IPS DF 19.7 (cell line): ENCODE results near the gene TTBK1.

Source experiments
- DNase-seq: peaks from one replicate; pipeline ENCODE4 v3.0.0-alpha.2; 2013; ENCODE audit warnings: low read depth, low spot score

TTBK1 gene

DNA sequence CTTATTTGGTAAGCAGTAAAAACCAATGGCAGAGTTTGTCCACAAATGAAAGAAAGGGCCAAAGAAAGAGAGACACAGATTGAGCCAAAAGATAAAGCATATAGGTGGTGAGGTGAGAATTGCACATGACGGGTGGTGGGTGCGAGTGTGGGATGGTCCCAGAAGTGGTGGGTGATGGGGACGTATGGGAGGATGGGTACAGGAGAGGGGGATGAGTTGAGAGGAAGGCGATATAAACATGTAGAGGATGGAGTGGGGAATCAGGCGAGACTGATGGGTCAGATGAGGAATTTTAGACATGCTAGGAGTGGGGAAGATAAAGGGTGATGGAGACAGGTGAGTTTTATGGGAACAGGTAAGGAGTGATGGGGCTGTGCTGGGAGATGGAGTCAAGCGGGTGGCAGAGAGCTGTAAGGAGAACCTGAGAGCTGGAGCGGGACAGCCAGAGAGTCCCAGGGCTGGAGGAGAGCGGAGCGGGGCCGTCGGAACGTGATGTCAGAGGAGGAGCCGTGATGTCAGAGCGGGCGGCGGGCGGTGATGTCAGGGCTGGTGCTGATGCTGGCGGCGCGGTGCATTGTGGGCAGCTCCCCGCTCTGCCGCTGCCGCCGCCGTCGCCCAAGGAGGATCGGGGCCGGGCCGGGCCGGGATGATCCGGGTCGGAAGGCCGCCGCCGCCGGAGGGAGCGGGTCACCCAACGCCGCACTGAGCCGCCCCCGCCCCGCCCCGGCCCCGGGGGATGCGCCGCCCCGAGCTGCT lies at the start of gene TTBK1:
TSS of gene TTBK1 (plus strand) at position 574 of the 756 bp plus-strand sequence. CDS start 3,180 bp downstream, outside the sequence.
- no peak for DNase-seq

DNA sequence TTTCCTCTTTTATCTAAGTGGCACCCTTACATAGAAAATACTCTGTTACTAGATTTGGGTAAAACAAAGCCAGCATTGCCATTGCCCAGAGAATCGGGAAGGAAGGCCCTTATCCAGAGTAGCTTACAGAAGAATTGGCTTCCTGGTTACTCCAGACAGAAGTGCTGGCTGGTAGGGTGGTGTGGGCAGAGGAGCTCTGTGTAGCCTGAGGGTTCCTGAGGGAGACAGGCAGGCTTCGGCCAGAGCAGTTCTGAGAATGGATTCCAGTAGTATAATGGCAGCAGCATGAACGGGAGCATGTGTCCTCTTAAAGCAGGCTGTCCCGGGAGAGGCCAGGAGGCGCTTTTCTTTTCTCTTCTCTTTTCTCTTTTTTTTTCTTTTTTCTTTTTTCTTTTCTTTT lies 49.4 kb upstream of the TTBK1 start:
- no peak for DNase-seq

DNA sequence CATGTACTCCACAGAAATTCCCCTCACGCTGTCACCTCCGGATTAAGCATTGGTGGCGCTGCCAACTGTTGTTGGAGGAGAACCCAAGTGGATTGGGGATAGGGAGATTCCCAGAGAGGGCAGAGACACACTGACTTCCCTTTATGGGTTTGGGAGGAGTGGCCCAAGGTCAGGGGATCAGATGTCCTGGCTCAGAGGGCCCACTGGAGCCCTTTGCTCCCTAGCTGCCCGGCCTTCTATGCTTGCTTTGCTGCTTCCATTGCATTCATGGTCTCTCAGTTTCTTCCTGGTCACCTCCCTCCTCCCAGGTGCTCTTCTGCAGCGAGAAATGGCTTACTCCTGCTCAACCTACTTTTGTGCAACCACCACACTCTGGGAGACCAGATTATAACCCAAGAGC lies 46.9 kb upstream of the TTBK1 start:
- no peak for DNase-seq

DNA sequence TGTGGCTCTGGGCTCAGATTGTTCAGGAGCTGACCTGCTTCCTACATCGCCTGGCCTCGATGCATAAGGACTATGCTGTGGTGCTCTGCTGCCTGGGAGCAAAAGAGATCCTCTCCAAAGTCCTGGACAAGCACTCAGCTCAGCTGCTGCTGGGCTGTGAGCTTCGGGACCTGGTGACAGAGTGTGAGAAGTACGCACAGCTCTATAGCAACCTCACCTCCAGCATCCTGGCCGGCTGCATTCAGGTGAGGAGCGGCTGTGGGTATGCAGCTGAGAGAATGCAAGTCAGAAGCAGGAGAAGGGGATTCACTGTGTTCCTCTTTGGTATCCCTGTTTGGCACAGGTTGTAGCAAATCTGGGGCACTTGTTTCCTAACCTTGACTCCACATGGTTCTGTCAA lies 43.4 kb upstream of the TTBK1 start:
- no peak for DNase-seq

DNA sequence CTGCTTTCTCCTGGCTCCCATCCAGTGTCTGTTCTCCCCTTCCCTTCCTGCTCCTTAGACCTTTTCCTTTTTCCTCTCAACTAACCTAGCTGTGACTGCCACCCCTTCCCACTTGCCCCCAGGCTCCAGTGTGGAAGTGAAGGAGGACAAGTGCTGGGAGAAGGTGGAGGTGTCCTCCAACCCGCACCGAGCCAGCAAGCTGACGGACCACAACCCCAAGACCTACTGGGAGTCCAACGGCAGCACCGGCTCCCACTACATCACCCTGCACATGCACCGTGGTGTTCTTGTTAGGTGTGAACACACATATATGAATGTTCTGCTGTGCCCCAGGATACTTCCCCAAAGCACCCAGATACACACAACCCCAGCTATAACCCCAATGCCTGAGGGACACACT lies 42.7 kb upstream of the TTBK1 start:
- no peak for DNase-seq

DNA sequence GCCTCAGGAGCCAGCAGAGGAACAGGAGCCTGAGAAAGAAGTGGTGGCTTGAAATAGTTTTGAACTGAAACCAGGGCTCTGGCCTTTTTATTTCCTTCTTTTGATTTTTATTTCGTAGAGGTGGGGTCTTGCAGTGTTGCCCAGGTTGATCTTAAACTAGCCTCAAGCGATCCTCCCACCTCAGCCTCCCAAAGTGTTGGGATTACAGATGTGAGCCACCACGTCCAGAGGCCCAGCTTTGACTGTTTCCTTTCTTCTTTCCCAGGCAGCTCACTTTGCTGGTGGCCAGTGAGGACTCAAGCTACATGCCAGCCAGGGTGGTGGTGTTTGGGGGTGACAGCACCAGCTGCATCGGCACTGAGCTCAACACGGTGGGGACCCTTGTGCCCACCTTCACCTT lies 40.8 kb upstream of the TTBK1 start:
- DNase-seq, result no peak

DNA sequence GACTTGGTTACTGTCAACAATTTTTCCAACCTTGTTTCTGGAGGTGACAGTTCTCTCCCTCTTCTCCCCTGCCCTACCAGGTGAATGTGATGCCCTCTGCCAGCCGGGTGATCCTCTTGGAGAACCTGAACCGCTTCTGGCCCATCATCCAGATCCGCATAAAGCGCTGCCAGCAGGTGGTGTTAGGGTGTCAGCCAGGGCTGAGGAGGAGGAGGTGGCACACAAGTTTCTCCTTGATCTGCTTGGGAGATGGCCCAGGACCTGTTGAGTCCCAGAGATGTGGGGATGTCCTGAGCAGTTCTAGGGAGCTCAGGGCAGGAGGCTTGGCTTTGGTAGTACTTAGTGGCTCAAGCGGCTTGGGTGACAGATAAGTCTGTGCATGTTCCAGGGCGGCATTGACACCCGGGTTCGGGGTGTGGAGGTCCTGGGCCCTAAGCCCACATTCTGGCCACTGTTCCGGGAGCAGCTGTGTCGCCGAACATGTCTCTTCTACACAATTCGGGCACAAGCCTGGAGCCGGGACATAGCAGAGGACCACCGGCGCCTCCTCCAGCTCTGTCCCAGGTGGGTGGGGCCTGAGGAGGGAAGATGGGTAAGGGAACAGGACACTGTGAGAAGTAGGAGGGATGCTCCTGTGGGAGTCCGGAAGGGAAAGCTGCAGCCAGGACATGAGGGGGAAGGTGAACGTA lies 40.1 kb upstream of the TTBK1 start:
- DNase-seq, result no peak

DNA sequence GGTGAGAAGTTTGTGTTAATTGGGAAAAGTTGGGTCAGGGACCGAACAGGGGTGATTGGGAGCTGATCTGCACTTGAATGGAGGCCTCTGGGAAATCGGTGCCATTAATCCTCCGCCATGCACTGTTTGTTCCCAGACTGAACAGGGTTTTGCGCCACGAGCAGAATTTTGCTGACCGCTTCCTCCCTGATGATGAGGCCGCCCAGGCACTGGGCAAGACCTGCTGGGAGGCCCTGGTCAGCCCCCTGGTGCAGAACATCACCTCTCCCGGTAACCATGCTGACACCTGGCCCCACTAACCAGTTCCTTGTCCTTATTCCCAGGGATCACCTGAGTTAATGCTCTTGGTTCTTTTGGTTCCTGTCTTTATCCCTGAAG lies 39.6 kb upstream of the TTBK1 start:
- no peak for DNase-seq

DNA sequence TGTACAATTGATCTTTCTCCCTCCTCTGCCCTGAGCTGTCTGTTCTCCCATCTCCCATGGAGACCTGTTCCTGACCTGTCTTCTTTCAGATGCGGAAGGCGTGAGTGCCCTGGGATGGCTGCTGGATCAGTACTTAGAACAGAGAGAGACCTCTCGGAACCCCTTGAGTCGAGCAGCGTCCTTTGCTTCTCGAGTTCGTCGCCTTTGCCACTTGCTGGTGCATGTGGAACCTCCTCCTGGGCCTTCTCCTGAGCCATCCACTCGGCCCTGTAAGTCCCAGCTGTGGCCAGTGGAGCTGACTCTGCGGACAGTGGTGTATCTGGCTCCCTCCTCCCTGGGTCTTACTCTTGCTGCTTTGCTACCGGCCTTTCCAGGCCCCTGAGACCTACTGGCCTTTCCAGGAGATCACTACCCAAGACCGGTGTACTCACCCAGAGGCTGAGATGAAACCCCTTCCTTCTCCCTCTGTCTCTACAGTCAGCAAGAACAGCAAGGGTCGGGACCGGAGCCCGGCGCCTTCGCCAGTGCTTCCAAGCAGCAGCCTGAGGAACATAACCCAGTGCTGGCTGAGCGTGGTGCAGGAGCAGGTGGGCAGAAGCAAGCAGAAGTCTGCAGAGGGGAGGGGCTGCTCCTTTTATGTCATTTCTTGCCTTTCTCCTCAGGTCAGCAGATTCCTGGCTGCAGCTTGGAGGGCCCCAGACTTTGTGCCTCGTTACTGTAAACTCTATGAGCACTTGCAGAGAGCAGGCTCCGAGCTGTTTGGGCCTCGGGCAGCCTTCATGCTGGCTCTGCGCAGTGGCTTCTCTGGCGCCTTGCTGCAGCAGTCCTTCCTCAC lies 38.8 kb upstream of the TTBK1 start:
- no peak for DNase-seq

DNA sequence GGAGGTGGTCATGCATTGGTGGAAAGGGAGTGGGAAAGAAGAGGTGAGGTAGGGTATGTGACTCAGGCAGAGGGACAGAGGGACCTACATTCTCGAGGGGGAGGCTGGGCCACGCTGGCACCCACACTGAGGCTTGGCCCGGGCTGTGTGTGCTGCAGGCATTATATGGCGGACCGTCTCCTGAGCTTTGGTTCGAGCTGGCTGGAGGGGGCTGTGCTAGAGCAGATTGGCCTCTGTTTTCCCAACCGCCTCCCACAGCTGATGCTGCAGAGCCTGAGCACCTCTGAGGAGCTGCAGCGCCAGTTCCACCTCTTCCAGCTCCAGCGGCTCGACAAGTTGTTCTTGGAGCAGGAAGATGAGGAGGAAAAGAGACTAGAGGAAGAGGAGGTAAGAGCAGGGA lies 37.4 kb upstream of the TTBK1 start:
- no peak for DNase-seq

DNA sequence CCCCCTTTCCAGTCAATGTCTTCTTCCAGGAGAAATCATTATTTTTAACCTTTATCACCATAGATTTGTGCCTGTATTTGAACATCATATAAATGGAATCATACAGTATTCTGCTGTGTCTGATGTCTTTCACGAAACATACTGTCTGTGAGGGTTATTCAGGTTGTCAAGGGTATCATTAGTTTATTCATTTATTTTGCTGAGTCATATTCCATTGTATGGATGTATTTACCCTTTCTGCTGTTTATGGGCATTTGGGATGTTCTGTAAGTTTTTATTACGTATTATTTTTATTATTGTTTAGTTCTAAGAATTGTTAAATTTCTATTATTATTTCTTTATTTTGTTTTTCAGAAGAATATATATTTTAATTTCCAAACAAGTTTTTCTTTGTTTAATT lies 36.0 kb upstream of the TTBK1 start:
- DNase-seq, result no peak

DNA sequence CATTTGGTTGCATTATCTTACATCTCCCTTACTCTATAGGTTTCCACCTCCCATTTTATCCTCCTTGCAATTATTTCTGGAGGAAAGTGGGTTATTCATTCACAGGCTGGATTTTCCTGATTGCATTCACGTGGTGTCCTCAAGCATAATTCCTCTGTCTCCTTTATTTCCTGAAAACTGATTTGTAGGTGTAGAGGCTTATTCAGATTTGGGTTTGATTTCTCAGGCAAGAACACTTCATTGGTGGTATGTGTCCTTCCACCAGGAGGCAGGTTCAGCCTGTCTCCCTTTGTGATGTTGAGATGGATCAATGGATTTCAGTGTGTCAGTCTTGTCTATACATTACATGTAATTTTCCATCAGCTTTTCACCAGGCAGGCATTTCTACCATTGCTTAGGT lies 31.3 kb upstream of the TTBK1 start:
- DNase-seq, result no peak

DNA sequence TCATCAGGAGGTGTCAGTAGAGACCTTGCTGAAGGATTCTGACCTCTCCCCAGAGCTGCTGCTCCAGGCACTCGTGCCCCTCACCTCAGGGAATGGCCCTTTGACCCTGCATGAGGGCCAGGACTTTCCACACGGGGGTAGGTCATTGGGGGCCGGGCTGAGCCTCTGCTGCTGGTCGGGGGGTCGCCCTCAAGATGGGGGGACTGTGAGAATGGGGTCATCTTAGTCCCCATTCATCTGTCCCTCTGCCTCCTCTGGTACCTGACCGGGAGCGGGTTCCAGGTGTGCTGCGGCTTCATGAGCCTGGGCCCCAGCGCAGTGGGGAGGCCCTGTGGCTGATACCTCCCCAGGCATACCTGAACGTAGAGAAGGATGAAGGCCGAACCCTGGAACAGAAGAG lies 29.9 kb upstream of the TTBK1 start:
- DNase-seq, result no peak

DNA sequence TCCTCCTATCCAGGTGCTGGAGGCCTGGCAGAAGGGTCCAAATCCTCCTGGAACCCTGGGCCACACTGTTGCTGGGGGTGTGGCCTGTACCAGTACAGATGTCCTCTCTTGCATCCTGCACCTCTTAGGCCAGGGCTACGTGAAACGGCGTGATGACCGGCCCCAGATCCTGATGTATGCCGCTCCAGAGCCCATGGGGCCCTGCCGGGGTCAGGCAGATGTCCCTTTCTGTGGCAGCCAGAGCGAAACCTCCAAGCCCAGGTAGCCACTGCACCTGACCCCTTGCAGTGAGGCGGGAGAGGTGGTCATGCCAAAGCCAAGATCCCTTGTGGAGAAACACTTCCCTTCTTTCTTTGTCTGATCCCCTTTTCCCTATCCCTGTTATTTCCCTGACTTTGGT lies 28.2 kb upstream of the TTBK1 start:
- no peak for DNase-seq

DNA sequence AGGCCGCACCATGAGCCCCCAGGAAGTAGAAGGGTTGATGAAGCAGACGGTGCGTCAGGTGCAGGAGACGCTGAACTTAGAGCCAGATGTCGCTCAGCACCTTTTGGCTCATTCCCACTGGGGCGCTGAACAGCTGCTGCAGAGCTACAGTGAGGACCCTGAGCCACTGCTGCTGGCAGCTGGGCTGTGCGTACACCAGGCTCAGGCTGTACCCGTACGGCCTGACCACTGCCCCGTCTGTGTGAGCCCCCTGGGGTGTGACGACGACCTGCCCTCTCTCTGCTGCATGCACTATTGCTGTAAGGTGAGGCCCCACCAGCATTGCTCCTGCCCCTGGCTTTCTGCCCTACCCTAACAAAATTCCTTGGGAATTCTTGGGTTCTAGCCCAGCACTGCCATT lies 27.1 kb upstream of the TTBK1 start:
- no peak for DNase-seq

DNA sequence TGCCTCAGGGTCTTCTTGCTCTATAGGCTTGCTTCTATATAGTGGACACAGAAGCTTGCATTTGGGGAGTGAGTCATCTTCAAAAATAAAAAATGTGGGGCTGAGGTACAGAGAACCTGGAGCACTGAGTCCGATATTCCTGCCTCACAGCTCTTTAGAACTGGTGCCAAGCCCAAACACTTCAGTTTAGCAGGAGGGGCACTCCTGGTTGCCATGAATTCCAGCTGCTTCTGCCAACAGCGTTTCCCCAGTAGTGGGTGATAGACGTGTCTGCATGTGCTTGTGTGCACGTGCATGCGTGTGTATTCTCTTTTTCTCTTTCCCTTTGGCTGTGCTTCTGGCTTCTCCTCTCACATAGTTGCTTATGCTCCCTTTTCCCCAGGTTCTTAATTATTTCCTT lies 25.9 kb upstream of the TTBK1 start:
- DNase-seq, result no peak

DNA sequence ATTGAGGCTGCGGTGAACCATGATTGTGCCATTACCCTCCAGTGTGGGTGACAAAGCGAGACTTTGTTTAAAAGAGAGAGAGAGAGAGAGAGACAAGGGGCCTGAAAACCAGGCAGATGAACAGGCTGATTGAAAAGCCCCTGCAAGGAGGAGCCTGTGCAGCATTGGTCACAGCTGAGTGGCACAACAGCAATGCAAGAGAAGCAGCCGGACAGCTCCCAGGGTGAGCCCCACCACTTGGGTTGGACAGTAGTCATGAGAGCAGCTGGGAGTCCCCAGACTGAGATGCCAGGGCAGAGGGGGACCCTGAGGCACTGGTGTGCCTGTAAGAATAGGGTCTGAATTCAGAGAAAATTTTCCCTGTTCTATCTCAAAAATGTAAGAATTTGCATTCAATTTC lies 24.2 kb upstream of the TTBK1 start:
- no peak for DNase-seq

DNA sequence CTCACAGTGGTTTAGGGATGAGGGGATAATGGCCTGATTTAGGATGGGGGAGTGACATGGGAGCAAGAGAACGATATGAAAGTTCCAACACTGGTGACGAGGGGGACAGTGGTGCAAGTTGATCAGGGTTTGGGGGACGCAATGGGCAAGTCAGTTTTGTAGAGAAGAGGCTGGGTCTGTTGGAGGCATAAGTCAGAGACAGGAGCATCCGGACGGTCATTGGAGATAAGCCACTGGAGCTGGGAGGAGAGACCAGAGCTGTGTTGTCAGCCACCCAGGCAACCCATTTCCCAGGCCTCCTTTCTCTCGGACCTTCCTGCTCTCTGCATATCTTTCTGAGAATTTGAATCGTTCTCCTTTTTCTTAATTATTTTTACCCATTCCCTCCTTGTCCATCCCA lies 23.5 kb upstream of the TTBK1 start:
- no peak for DNase-seq

DNA sequence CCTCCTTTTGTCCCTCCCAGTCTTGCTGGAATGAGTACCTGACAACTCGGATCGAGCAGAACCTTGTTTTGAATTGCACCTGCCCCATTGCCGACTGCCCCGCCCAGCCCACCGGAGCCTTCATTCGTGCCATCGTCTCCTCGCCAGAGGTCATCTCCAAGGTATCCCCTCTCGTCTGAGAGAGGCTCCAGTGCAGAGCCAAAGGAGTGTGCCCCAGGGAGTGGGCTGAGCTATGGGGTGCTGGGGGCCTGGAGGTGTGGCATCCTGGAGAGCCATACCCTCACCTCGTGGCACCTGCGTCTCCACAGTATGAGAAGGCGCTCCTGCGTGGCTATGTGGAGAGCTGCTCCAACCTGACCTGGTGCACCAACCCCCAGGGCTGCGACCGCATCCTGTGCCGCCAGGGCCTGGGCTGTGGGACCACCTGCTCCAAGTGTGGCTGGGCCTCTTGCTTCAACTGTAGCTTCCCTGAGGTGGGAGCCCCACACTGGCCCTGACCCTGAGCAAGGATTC lies 22.8 kb upstream of the TTBK1 start:
- DNase-seq, result no peak

DNA sequence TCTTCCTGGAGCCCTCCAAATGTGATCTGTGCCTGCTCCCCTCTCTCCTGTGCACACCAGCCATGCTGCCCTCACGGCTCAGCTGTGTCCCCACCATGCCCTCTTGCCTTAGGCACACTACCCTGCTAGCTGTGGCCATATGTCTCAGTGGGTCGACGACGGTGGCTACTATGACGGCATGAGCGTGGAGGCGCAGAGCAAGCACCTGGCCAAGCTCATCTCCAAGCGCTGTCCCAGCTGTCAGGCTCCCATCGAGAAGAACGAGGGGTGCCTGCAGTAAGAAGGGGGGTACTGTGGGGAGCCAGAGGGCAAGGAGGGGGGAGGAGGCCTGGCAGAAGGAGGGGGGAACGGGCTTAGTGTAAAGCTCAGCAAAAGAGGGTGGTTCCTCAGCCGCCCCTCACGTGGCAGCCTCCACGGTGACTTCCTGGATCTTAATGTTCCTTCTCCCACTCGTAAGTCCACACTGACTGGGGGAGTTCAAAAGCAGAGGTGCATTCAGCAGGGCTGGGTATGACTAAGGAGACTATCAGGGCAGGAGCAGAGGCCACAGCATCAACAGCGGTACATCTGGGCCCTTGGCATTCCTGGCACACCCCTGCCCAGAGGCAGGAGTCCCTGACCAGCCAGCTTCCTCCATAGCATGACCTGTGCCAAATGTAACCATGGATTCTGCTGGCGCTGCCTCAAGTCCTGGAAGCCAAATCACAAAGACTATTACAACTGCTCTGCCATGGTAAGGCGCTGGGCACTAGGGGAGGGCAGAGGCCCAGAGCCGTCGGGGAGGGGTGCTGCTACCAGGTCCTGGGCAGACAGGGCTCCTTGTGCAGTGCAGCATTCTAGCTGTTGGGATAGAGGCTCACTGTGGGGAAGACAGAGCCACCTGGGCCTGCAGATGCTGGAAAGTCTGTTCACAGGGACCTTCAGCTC lies 22.0 kb upstream of the TTBK1 start:
- no peak for DNase-seq

DNA sequence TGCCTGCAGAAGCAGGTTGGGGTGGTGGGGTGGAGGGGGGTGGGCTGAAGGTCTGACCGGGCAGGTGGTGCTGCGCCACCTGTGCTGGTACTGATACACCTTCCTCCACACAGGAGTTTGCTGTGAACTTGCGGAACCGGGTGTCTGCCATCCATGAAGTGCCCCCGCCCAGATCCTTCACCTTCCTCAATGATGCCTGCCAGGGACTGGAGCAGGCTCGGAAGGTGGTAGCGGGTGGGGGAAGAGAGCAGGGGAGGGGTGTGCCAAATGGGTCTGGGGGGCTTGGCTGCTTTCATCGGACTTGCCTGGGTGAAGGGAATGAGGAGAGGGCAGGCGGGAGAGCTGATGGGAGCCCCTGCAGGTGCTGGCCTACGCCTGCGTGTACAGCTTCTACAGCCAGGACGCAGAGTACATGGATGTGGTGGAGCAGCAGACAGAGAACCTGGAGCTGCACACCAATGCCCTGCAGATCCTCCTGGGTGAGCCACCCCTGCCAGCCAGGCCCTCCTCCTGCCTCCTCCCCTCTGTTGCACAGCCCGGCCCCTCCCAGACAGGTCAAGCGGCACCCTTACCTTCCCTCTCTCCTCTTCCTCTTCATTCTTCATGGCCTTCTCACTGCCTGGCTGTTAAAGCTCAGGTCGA lies 20.7 kb upstream of the TTBK1 start:
- no peak for DNase-seq
